GM12878 (cell line): ENCODE results near the gene DNAJA4. TPM values are rescaled to one million over a fixed set of nuclear protein-coding genes. Genes with fewer than 3 reads are reported as not detected.

Source experiments
- ASH2L ChIP-seq: fragments of 300-600, 200-600 bp; sonication (generic); IDR thresholded peaks from 2 replicates; pipeline ENCODE4 v1.6.1; 2017; ENCODE audit warnings: low read depth, mild to moderate bottlenecking, borderline replicate concordance
- ATF7 ChIP-seq: fragments of 450-650 bp; IDR thresholded peaks from 2 replicates; pipeline ENCODE4 v1.6.1; 2016; ENCODE audit warnings: low read depth, mild to moderate bottlenecking
- CHD1 ChIP-seq: IDR thresholded peaks from 2 replicates; pipeline ENCODE4 v1.6.1; 2012; ENCODE audit warnings: low read depth, low read length, improper control_type of control experiment
- CUX1 ChIP-seq: IDR thresholded peaks from 2 replicates; pipeline ENCODE4 v1.6.1; 2012; ENCODE audit warnings: improper control_type of control experiment, low read depth, low read length; ENCODE audit not compliant: insufficient replicate concordance
- EED ChIP-seq: sonication (generic); IDR thresholded peaks from 2 replicates; pipeline ENCODE4 v1.6.1; 2016; ENCODE audit warnings: antibody characterized with exemption, low read depth
- HDAC6 ChIP-seq: fragments of 200-600 bp; sonication (generic); IDR thresholded peaks from one replicate; pipeline ENCODE4 v1.8.0; 2017; ENCODE audit warnings: antibody characterized with exemption; ENCODE audit not compliant: unreplicated experiment
- NFXL1 ChIP-seq: fragments of 450-650 bp; IDR thresholded peaks from 2 replicates; pipeline ENCODE4 v1.6.1; 2017; ENCODE audit warnings: antibody characterized with exemption, mild to moderate bottlenecking, borderline replicate concordance
- NR2C1 ChIP-seq: fragments of 450-650 bp; IDR thresholded peaks from 2 replicates; pipeline ENCODE4 v1.6.1; 2017; ENCODE audit warnings: antibody characterized with exemption, mild to moderate bottlenecking, moderate library complexity
- PRDM15 ChIP-seq: fragments of 450-650 bp; formaldehyde crosslinking; IDR thresholded peaks from 2 replicates; pipeline ENCODE4 v1.4.0; 2020; ENCODE audit warnings: mild to moderate bottlenecking, moderate library complexity
- RBBP5 ChIP-seq: fragments of 200-600 bp; sonication (generic); conservative IDR thresholded peaks from 2 replicates; pipeline ENCODE4 v1.6.1; 2016
- RUNX3 ChIP-seq: IDR thresholded peaks from 2 replicates; pipeline ENCODE4 v1.6.1; 2012; ENCODE audit warnings: low read length, inconsistent platforms
- TCF3 ChIP-seq: IDR thresholded peaks from 2 replicates; pipeline ENCODE4 v1.6.1; 2012; ENCODE audit warnings: low read depth, mild to moderate bottlenecking, low read length, borderline replicate concordance; ENCODE audit not compliant: insufficient read depth
- USF1 ChIP-seq: IDR thresholded peaks from 2 replicates; pipeline ENCODE4 v1.6.1; 2011; ENCODE audit warnings: borderline replicate concordance, low read depth, mild to moderate bottlenecking, moderate library complexity, mixed read lengths, low read length; ENCODE audit not compliant: insufficient read depth; ENCODE audit errors: extremely low read length
- ZBTB33 ChIP-seq: fragments of 450-650 bp; IDR thresholded peaks from 2 replicates; pipeline ENCODE4 v1.6.1; 2017; ENCODE audit warnings: mild to moderate bottlenecking
- ZNF274 ChIP-seq: IDR thresholded peaks from one replicate; pipeline ENCODE4 v1.8.0; 2011; ENCODE audit not compliant: insufficient read length, insufficient read depth
- ZNF384 ChIP-seq: IDR thresholded peaks from 2 replicates; pipeline ENCODE4 v1.6.1; 2012; ENCODE audit warnings: low read depth, mild to moderate bottlenecking, low read length, improper control_type of control experiment, borderline replicate concordance
- polyA plus RNA-seq, 11 experiments: library from polyadenylated mRNA; depleted of rRNA in 4 of 11; unstranded in 6 of 11; stranded (reverse) in 5 of 11; fragments of >200 nt; fragmentation: Nextera tagmentation in 4 of 11; fragmentation: Illumina TruSeq in 1 of 11; extraction: Ambion mirVana in 4 of 11; extraction: Trizol in 1 of 11; gene quantifications; 1 replicate in 1 of 11; 2 replicates in 10 of 11; pipeline versions ENCODE4 v1.2.1 to v1.2.3, GENCODE V29; 2011 to 2016; ENCODE audit warnings: inconsistent platforms in 2 of 11, missing spikeins in 2 of 11, low read depth in 1 of 11
- total RNA-seq, 4 experiments: library from RNA; depleted of rRNA in 3 of 4; stranded (reverse); fragments of >200 nt in 3 of 4; fragmentation: Illumina TruSeq in 1 of 4; extraction: Trizol in 1 of 4; gene quantifications; 2 replicates each; pipeline versions ENCODE4 v1.2.1 to v1.2.3, GENCODE V29; 2013 to 2021

The DNAJA4 gene
- total and polyA plus RNA-seq, 10 of the 15 experiments (the other 5 are each of a cell fraction or from before 2014, with no cell fraction given), result 0.01 to 10.4 (median 4.1) TPM

GRCh38 chr15:78299101-78299930 is 35.0 kb downstream of the DNAJA4 start, which contains the start of gene SKIC8 (continued):
- TF ChIP-seq PRDM15 (no peak), TCF3 (no peak), ZBTB33 (no peak), HDAC6 (no peak), CHD1 (no peak), NFXL1 (no peak), ATF7 (no peak), EED (peak; percentile 75), RUNX3 (peak; percentile 23; the same call in 1 of the 2 replicates), RBBP5 (no peak), USF1 (no peak), ZNF274 (no peak), CUX1 (no peak), ZNF384 (no peak), NR2C1 (peak; percentile 80), ASH2L (peak; percentile 32; the same call in 1 of the 2 replicates)
